Measurements from ENCODE around the gene NAT10. TPM values are rescaled to one million over a fixed set of nuclear protein-coding genes. Genes with fewer than 3 reads are reported as not detected.

NAT10 gene
- 52.0 to 58.0 TPM (median 54.4 TPM) in 5 replicates for total RNA-seq (2022; extraction: Qiagen RNA extraction; ENCODE audit: low read depth)

DNA sequence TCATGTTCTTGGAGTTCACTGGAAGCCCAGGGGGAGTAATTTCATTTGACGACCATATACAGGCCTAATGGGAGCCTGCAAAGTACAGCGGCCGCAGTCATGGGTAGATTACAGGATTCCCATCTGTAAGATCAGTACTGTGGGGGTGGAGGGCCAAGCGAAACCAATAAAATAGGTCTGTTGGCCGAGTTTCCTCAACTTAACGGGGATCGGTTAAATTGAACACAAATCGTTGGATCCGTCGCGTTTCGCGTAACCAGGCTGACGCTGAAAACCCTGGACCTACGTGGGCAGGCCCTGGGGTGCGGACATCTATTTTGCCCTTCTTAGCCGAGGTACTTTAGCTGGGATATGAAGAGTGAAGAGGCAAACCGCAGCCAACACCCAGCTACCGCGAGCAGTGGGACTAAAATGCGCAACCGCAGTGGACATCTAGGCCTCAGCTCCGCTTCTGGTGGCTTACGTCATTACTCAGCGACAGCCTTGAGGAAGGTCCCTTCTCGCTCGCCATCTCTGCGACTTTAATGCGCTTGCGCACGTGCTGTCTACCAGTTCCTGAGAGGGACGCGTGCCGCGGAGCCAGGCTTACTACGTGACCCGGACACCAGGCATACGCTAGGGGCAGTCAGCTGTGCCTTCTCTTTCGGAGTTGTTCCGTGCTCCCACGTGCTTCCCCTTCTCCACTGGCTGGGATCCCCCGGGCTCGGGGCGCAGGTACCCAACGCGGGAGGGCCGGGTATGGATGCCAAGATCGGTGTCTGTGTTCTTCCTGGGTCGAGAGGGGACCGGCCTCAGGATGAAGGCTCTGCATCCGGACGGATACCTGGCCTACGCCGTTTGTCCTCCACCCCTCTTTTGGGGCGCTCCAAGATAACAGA is at the start of gene NAT10:
Gene NAT10 (plus strand): TSS at position 551 of the 878 bp plus-strand sequence. CDS start 2,597 bp downstream, outside the sequence.

Other genes with a start within 250 kb of the NAT10 start
- gene LMO2, start 213.6 kb upstream of the NAT10 start, total RNA-seq (2022; extraction: Qiagen RNA extraction; ENCODE audit: low read depth), result 0.50 to 0.91 TPM (median 0.62 TPM) in 5 replicates
- gene CAPRIN1, start 53.9 kb upstream of the NAT10 start, total RNA-seq (2022; extraction: Qiagen RNA extraction; ENCODE audit: low read depth), result 147 to 161 TPM (median 151 TPM) in 5 replicates

Measured in A549 treated with CpdA at 1 μM for 4 hours (cell line).